H9 (cell line): ENCODE data around the gene PHTF2. TPM values are rescaled to one million over a fixed set of nuclear protein-coding genes. Genes with fewer than 3 reads are reported as not detected.

Source experiments
- DNase-seq: peaks from one replicate; pipeline ENCODE4 v3.0.0-alpha.2; 2017
- H2AFZ ChIP-seq: one replicate; pipeline ENCODE4 v1.6.1; 2013; ENCODE audit warnings: mild to moderate bottlenecking, low read length, control low read depth, moderate library complexity
- H2AK5ac ChIP-seq: 2 replicates; pipeline ENCODE4 v1.6.1; 2013; ENCODE audit warnings: low read length, control low read depth, mixed read lengths; ENCODE audit not compliant: insufficient read length
- H2BK120ac ChIP-seq: one replicate; pipeline ENCODE4 v1.6.1; 2013; ENCODE audit warnings: low read depth, mild to moderate bottlenecking, low read length, control low read depth, inconsistent platforms; ENCODE audit not compliant: poor library complexity, severe bottlenecking
- H2BK12ac ChIP-seq: 2 replicates; pipeline ENCODE4 v1.6.1; 2013; ENCODE audit warnings: low read length, control low read depth, mixed read lengths, low read depth; ENCODE audit not compliant: insufficient read length
- H2BK15ac ChIP-seq: 2 replicates; pipeline ENCODE4 v1.6.1; 2013; ENCODE audit warnings: low read depth, low read length, control low read depth
- H2BK20ac ChIP-seq: one replicate; pipeline ENCODE4 v1.6.1; 2013; ENCODE audit warnings: low read depth, mild to moderate bottlenecking, low read length, control low read depth, inconsistent platforms; ENCODE audit not compliant: poor library complexity, severe bottlenecking
- H2BK5ac ChIP-seq: 2 replicates; pipeline ENCODE4 v1.6.1; 2013; ENCODE audit warnings: low read length, control low read depth, mixed read lengths; ENCODE audit not compliant: insufficient read length
- H3K14ac ChIP-seq: 2 replicates; pipeline ENCODE4 v1.6.1; 2013; ENCODE audit warnings: low read length, control low read depth; ENCODE audit not compliant: insufficient read depth
- H3K18ac ChIP-seq: 2 replicates; pipeline ENCODE4 v1.6.1; 2013; ENCODE audit warnings: low read depth, mild to moderate bottlenecking, mixed read lengths, low read length, control low read depth; ENCODE audit not compliant: insufficient read length
- H3K23ac ChIP-seq: 2 replicates; pipeline ENCODE4 v1.6.1; 2013; ENCODE audit warnings: low read length, control low read depth, mixed read lengths, low read depth; ENCODE audit not compliant: insufficient read length
- H3K23me2 ChIP-seq: 2 replicates; pipeline ENCODE4 v1.6.1; 2013; ENCODE audit warnings: low read depth, mild to moderate bottlenecking, mixed read lengths, low read length, control low read depth; ENCODE audit not compliant: insufficient read length, poor library complexity, severe bottlenecking
- H3K27ac ChIP-seq: 2 replicates; pipeline ENCODE4 v1.5.1; 2013; ENCODE audit warnings: low read length, control low read depth, mixed read lengths, low read depth; ENCODE audit not compliant: insufficient read length
- H3K27me3 ChIP-seq: 2 replicates; pipeline ENCODE4 v1.6.1; 2013; ENCODE audit warnings: low read length, control low read depth, inconsistent platforms; ENCODE audit not compliant: insufficient read depth
- H3K4ac ChIP-seq: 2 replicates; pipeline ENCODE4 v1.6.1; 2013; ENCODE audit warnings: low read depth, mild to moderate bottlenecking, control low read depth, inconsistent platforms, low read length, moderate library complexity
- H3K4me1 ChIP-seq: 2 replicates; pipeline ENCODE4 v1.6.1; 2013; ENCODE audit warnings: low read length, control low read depth, inconsistent platforms; ENCODE audit not compliant: insufficient read depth
- H3K4me2 ChIP-seq: 2 replicates; pipeline ENCODE4 v1.6.1; 2013; ENCODE audit warnings: low read length, control low read depth, mixed read lengths; ENCODE audit not compliant: insufficient read length, insufficient read depth
- H3K56ac ChIP-seq: 2 replicates; pipeline ENCODE4 v1.6.1; 2013; ENCODE audit warnings: low read depth, mild to moderate bottlenecking, mixed read lengths, low read length, control low read depth; ENCODE audit not compliant: insufficient read length
- H3K79me1 ChIP-seq: 2 replicates; pipeline ENCODE4 v1.6.1; 2013; ENCODE audit warnings: low read depth, mild to moderate bottlenecking, moderate library complexity, low read length, control low read depth, inconsistent platforms; ENCODE audit not compliant: insufficient read depth, poor library complexity, severe bottlenecking
- H3K79me2 ChIP-seq: 2 replicates; pipeline ENCODE4 v1.6.1; 2013; ENCODE audit warnings: low read length, control low read depth, inconsistent platforms; ENCODE audit not compliant: insufficient read depth
- H3K9ac ChIP-seq: 2 replicates; pipeline ENCODE4 v1.6.1; 2013; ENCODE audit warnings: low read length, control low read depth, mixed read lengths; ENCODE audit not compliant: insufficient read length; ENCODE audit errors: extremely low read depth
- H3K9me3 ChIP-seq: one replicate; pipeline ENCODE4 v1.6.1; 2013; ENCODE audit warnings: low read depth, low read length, inconsistent platforms; ENCODE audit not compliant: control insufficient read depth
- H3T11ph ChIP-seq: one replicate; pipeline ENCODE4 v1.6.1; 2013; ENCODE audit warnings: mild to moderate bottlenecking, low read length, control low read depth, inconsistent platforms
- H4K20me1 ChIP-seq: one replicate; pipeline ENCODE4 v1.6.1; 2013; ENCODE audit not compliant: control insufficient read depth, insufficient read length, insufficient read depth
- H4K5ac ChIP-seq: 2 replicates; pipeline ENCODE4 v1.6.1; 2013; ENCODE audit warnings: low read depth, mild to moderate bottlenecking, mixed read lengths, low read length, control low read depth; ENCODE audit not compliant: insufficient read length
- H4K8ac ChIP-seq: replicated peaks from 2 replicates; pipeline ENCODE4 v1.6.1; 2013; ENCODE audit warnings: low read length, control low read depth, mixed read lengths, low read depth; ENCODE audit not compliant: insufficient read length
- H4K91ac ChIP-seq: 2 replicates; pipeline ENCODE4 v1.6.1; 2013; ENCODE audit warnings: low read depth, mild to moderate bottlenecking, moderate library complexity, mixed read lengths, low read length, control low read depth; ENCODE audit not compliant: insufficient read length
- H3K27ac Mint-ChIP-seq, 3 experiments: 2 replicates in 2 of 3; 3 replicates in 1 of 3; pipeline ENCODE4 v1.8.0; 2020 to 2021; ENCODE audit warnings: mixed read lengths in 3 of 3, mild to moderate bottlenecking in 1 of 3, moderate library complexity in 1 of 3
- H3K27me3 Mint-ChIP-seq: 2 replicates; pipeline ENCODE4 v1.8.0; 2021; ENCODE audit warnings: low read depth, mild to moderate bottlenecking, moderate library complexity, mixed read lengths
- H3K36me3 Mint-ChIP-seq, 3 experiments: 2 replicates in 2 of 3; 3 replicates in 1 of 3; pipeline ENCODE4 v1.8.0; 2020 to 2021; ENCODE audit warnings: low read depth in 3 of 3, mixed read lengths in 3 of 3; ENCODE audit not compliant: insufficient read depth in 1 of 3
- H3K4me1 Mint-ChIP-seq, 2 experiments: 2 replicates each; pipeline ENCODE4 v1.8.0; 2020; ENCODE audit warnings: mixed read lengths in 2 of 2
- H3K4me3 Mint-ChIP-seq, 2 experiments: 2 replicates in 1 of 2; 3 replicates in 1 of 2; pipeline ENCODE4 v1.8.0; 2020 to 2021; ENCODE audit warnings: mild to moderate bottlenecking in 2 of 2, mixed read lengths in 2 of 2, moderate library complexity in 1 of 2
- H3K9me3 Mint-ChIP-seq, 2 experiments: 2 replicates in 1 of 2; 3 replicates in 1 of 2; pipeline ENCODE4 v1.8.0; 2020; ENCODE audit warnings: mild to moderate bottlenecking in 2 of 2, mixed read lengths in 2 of 2, moderate library complexity in 1 of 2
- total RNA-seq: library from RNA; stranded (reverse); gene quantifications from 2 replicates; pipeline ENCODE4 v1.2.1, GENCODE V29; 2021
- TF ChIP-seq, protein P1 (sequence below): fragments of 200-600 bp; sonication (generic); conservative IDR thresholded peaks from 3 replicates; pipeline ENCODE4 v1.8.0; 2021; ENCODE audit warnings: antibody characterized with exemption, mild to moderate bottlenecking

Gene PHTF2
- total RNA-seq, 1 experiment from 2014 or later: 16.2 TPM

DNA sequence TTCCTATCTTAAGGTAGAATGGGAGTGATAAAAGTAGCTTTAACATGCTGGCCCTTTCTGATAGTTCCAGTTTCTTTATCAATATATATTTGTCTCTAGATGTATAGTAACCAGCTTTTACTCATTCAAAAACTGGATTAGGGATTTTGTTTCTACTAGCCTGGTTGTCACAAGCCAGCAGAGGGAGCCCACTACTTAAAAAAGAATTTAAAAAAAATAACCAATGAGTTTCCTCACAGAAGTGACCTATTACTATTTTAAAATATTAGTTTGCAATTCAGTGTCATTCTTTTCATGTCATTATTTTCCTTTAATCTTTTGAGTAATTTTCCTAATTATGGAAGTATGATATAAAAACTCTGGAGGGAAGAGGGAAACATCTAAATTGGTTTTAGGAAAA lies 142.1 kb downstream of the PHTF2 start:
- H3K27ac Mint-ChIP-seq: no peak overlapping the region
- Histone ChIP-seq H2BK5ac (no peak overlapping the region), H4K91ac (no peak overlapping the region), H3T11ph (no peak overlapping the region), H2BK15ac (no peak overlapping the region), H3K9ac (no peak overlapping the region), H2BK20ac (no peak overlapping the region), H4K20me1 (no peaks in the 10 kb centered on the region), H3K56ac (no peak overlapping the region), H3K4me2 (no peak overlapping the region), H3K23ac (no peak overlapping the region), H2BK120ac (no peak overlapping the region), H3K4ac (no peak overlapping the region), H4K5ac (no peak overlapping the region), H2BK12ac (no peak overlapping the region), H3K79me2 (no peaks in the 10 kb centered on the region), H3K9me3 (no peaks in the 10 kb centered on the region), H4K8ac (no peak overlapping the region), H3K27ac (no peak overlapping the region), H3K27me3 (no peaks in the 10 kb centered on the region), H2AK5ac (no peak overlapping the region), H2AFZ (no peak overlapping the region), H3K18ac (no peak overlapping the region), H3K23me2 (no peaks in the 10 kb centered on the region), H3K79me1 (no peaks in the 10 kb centered on the region), H3K14ac (no peak overlapping the region), H3K4me1 (no peaks in the 10 kb centered on the region)
- H3K36me3 Mint-ChIP-seq: peaks cover 0 to 5% (median 2%) of the 10 kb centered on the region in 3 experiments; a peak in 1 of 7 replicates
- no peaks in the 10 kb centered on the region for H3K9me3 Mint-ChIP-seq
- H3K4me3 Mint-ChIP-seq: no peak overlapping the region
- no peaks in the 10 kb centered on the region for H3K4me1 Mint-ChIP-seq
- TF ChIP-seq, protein P1, sequence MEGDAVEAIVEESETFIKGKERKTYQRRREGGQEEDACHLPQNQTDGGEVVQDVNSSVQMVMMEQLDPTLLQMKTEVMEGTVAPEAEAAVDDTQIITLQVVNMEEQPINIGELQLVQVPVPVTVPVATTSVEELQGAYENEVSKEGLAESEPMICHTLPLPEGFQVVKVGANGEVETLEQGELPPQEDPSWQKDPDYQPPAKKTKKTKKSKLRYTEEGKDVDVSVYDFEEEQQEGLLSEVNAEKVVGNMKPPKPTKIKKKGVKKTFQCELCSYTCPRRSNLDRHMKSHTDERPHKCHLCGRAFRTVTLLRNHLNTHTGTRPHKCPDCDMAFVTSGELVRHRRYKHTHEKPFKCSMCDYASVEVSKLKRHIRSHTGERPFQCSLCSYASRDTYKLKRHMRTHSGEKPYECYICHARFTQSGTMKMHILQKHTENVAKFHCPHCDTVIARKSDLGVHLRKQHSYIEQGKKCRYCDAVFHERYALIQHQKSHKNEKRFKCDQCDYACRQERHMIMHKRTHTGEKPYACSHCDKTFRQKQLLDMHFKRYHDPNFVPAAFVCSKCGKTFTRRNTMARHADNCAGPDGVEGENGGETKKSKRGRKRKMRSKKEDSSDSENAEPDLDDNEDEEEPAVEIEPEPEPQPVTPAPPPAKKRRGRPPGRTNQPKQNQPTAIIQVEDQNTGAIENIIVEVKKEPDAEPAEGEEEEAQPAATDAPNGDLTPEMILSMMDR: peak; percentile 86
- DNase-seq: no peak
- no peaks in the 10 kb centered on the region for H3K27me3 Mint-ChIP-seq
